Astrocyte (in vitro differentiated cells and primary cell): ENCODE results near the gene FKBP1B. TPM values are rescaled to one million over a fixed set of nuclear protein-coding genes. Genes with fewer than 3 reads are reported as not detected.
"Not testable (repeated sequence)": the region's sequence is repeated elsewhere in the genome, so short reads cannot be mapped to it uniquely, and the experiment has no call there.

Experiments used
- DNase-seq: peaks from one replicate; pipeline ENCODE4 v3.0.0-alpha.2; 2010; ENCODE audit warnings: low read depth
- FAIRE-seq: peaks from 2 replicates; lab custom pipeline; 2011; peaks lifted over from hg19 to GRCh38; lab: Jason Lieb, UNC
- H2AFZ ChIP-seq: 2 replicates; pipeline ENCODE4 v1.6.0; 2012; ENCODE audit warnings: low read depth, low read length, inconsistent platforms
- H3K27ac ChIP-seq: 2 replicates; pipeline ENCODE4 v1.5.1; 2011; ENCODE audit warnings: low read depth, low read length, inconsistent platforms
- H3K27me3 ChIP-seq: 2 replicates; pipeline ENCODE4 v1.6.0; 2011; ENCODE audit warnings: low read length, inconsistent platforms; ENCODE audit not compliant: insufficient read depth
- H3K36me3 ChIP-seq: 2 replicates; pipeline ENCODE4 v1.5.1; 2011; ENCODE audit warnings: low read length, inconsistent platforms; ENCODE audit not compliant: insufficient read depth
- H3K4me1 ChIP-seq: 2 replicates; pipeline ENCODE4 v1.5.1; 2011; ENCODE audit warnings: low read length, inconsistent platforms; ENCODE audit not compliant: insufficient read depth
- H3K4me2 ChIP-seq: 2 replicates; pipeline ENCODE4 v1.6.0; 2012; ENCODE audit warnings: low read length, inconsistent platforms
- H3K4me3 ChIP-seq: 2 replicates; pipeline ENCODE4 v1.5.1; 2011; ENCODE audit warnings: low read depth, mild to moderate bottlenecking, low read length, inconsistent platforms; ENCODE audit not compliant: insufficient read depth
- H3K79me2 ChIP-seq: 2 replicates; pipeline ENCODE4 v1.6.0; 2012; ENCODE audit warnings: mild to moderate bottlenecking, low read length, inconsistent platforms; ENCODE audit not compliant: insufficient read depth
- H3K9ac ChIP-seq: 2 replicates; pipeline ENCODE4 v1.6.0; 2012; ENCODE audit warnings: mild to moderate bottlenecking, low read length, inconsistent platforms
- H3K9me3 ChIP-seq: 2 replicates; pipeline ENCODE4 v1.5.1; 2012; ENCODE audit warnings: low read depth, mild to moderate bottlenecking, low read length, inconsistent platforms; ENCODE audit not compliant: insufficient read depth
- H4K20me1 ChIP-seq: 2 replicates; pipeline ENCODE4 v1.6.0; 2012; ENCODE audit warnings: low read length, inconsistent platforms; ENCODE audit not compliant: insufficient read depth
- H3K27ac Mint-ChIP-seq: one replicate; pipeline ENCODE4 v1.8.0; 2021; ENCODE audit warnings: mild to moderate bottlenecking, mixed read lengths; ENCODE audit not compliant: unreplicated experiment
- H3K27me3 Mint-ChIP-seq: one replicate; pipeline ENCODE4 v1.8.0; 2021; ENCODE audit warnings: low read depth, mixed read lengths; ENCODE audit not compliant: unreplicated experiment
- H3K36me3 Mint-ChIP-seq: one replicate; pipeline ENCODE4 v1.8.0; 2021; ENCODE audit warnings: low read depth, mixed read lengths; ENCODE audit not compliant: unreplicated experiment
- H3K4me1 Mint-ChIP-seq: one replicate; pipeline ENCODE4 v1.8.0; 2021; ENCODE audit warnings: low read depth, mixed read lengths; ENCODE audit not compliant: unreplicated experiment
- H3K4me3 Mint-ChIP-seq: one replicate; pipeline ENCODE4 v1.8.0; 2021; ENCODE audit warnings: mild to moderate bottlenecking, moderate library complexity, mixed read lengths; ENCODE audit not compliant: unreplicated experiment
- H3K9me3 Mint-ChIP-seq: one replicate; pipeline ENCODE4 v1.8.0; 2021; ENCODE audit warnings: mild to moderate bottlenecking, mixed read lengths; ENCODE audit not compliant: unreplicated experiment
- CTCF ChIP-seq: IDR thresholded peaks from 2 replicates; pipeline ENCODE4 v1.5.1; 2011; ENCODE audit warnings: low read depth, mild to moderate bottlenecking, inconsistent platforms, low read length, moderate library complexity; ENCODE audit not compliant: insufficient read depth
- EZH2 ChIP-seq: IDR thresholded peaks from 2 replicates; pipeline ENCODE4 v1.6.1; 2012; ENCODE audit warnings: mild to moderate bottlenecking, low read length, inconsistent platforms; ENCODE audit not compliant: insufficient read depth
- total RNA-seq: library from RNA; stranded (reverse); gene quantifications from 2 replicates; pipeline ENCODE4 v1.2.1, GENCODE V29; 2021

FKBP1B gene
- total RNA-seq, 1 donor from 2014 or later = 19.4 TPM

- Mint-ChIP-seq H3K27ac (no peak overlapping the region), H3K4me3 (no peak overlapping the region), H3K4me1 (peaks cover 7% of the 10 kb centered on the region), H3K9me3 (no peaks in the 10 kb centered on the region), H3K36me3 (no peaks in the 10 kb centered on the region), H3K27me3 (peaks cover 12% of the 10 kb centered on the region)
- Histone ChIP-seq H3K27me3 (peaks cover 10% of the 10 kb centered on the region), H3K9me3 (no peaks in the 10 kb centered on the region), H3K4me1 (peaks cover 22% of the 10 kb centered on the region), H3K36me3 (no peaks in the 10 kb centered on the region), H4K20me1 (no peaks in the 10 kb centered on the region), H3K27ac (no peak overlapping the region), H2AFZ (no peak overlapping the region), H3K79me2 (no peaks in the 10 kb centered on the region), H3K4me2 (no peak overlapping the region), H3K4me3 (no peak overlapping the region), H3K9ac (no peak overlapping the region)
- DNase-seq = no peak
- FAIRE-seq = no peak
- TF ChIP-seq CTCF = no peak
- no peak for TF ChIP-seq EZH2
Measured at GRCh38 chr2:24011250-24012104, 38.1 kb upstream of the FKBP1B start.

DNA sequence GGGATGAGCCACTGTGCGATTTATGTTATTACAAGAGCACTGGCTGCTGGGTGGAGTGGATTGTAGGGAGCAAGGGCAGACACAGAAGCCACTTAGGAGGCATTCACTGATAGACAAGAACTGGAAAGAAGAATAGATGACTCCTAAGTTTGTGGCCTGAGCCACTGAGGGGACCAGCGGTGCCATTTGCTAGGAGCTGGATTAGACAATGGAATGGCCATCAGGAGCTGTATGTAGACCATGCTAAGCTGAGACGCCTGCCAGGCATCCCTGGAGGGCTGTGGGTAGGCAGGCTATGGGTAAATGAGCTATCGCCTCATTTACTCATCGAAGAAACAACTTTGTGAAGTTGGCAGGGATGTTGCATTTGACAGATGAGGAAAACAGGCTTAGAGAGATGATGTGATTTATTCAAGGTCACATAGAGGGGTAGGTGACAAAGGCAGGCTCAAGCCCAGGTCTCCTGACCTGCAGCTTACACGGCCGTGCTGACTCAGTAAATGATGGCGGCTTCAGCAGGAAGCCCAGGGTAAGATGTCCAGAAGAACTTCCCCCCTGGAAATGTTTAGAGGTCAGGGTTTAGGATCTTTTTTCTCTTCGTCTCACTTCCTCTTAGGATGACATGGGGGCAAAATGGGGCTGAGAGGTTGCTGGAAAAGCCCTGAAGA, 36.9 kb upstream of the FKBP1B start:
- no peak overlapping the region for H3K4me3 Mint-ChIP-seq
- no peaks in the 10 kb centered on the region for H3K36me3 ChIP-seq
- H3K27me3 ChIP-seq = peaks cover 10% of the 10 kb centered on the region
- FAIRE-seq (no peak), DNase-seq (no peak)
- peaks cover 24% of the 10 kb centered on the region for H3K4me1 ChIP-seq
- no peak overlapping the region for H2AFZ ChIP-seq
- H3K4me2 ChIP-seq = no peak overlapping the region
- no peak overlapping the region for H3K9ac ChIP-seq
- H3K4me1 Mint-ChIP-seq = peaks cover 7% of the 10 kb centered on the region
- TF ChIP-seq EZH2 = no peak
- no peak for TF ChIP-seq CTCF
- H3K27ac Mint-ChIP-seq = no peak overlapping the region
- H3K79me2 ChIP-seq = no peaks in the 10 kb centered on the region
- peaks cover 12% of the 10 kb centered on the region for H3K27me3 Mint-ChIP-seq
- H3K27ac ChIP-seq = no peak overlapping the region
- no peaks in the 10 kb centered on the region for H3K36me3 Mint-ChIP-seq
- no peak overlapping the region for H3K4me3 ChIP-seq
- H4K20me1 ChIP-seq = no peaks in the 10 kb centered on the region
- H3K9me3 Mint-ChIP-seq = no peaks in the 10 kb centered on the region
- no peaks in the 10 kb centered on the region for H3K9me3 ChIP-seq

DNA sequence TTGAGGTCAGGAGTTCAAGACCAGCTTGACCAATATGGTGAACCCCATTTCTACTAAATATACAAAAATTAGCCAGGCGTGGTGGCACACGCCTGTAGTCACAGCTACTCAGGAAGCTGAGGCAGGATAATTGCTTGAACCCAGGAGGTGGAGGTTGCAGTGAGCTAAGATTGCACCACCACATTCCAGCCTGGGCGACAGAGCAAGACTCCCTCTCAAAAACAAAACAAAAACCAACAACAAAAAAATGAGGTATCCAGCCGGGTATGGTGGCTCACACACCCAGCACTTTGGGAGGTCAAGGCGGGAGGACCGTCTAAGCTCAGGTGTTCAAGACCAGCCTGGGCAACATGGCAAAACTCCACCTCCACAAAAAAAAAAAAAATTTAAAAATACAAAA, 34.6 kb upstream of the FKBP1B start:
- not testable (repeated sequence) for H3K9me3 Mint-ChIP-seq, H3K4me1 Mint-ChIP-seq, H3K9me3 ChIP-seq, FAIRE-seq, H3K27ac Mint-ChIP-seq, H3K4me3 Mint-ChIP-seq, H3K27me3 Mint-ChIP-seq, H4K20me1 ChIP-seq, DNase-seq, H3K36me3 ChIP-seq, H3K27me3 ChIP-seq, H3K36me3 Mint-ChIP-seq, H2AFZ ChIP-seq, H3K79me2 ChIP-seq, H3K9ac ChIP-seq, H3K4me3 ChIP-seq
- H3K4me1 ChIP-seq = peaks cover 18% of the 10 kb centered on the region
- H3K27ac ChIP-seq = peak overlapping the region; percentile 50
- peak overlapping the region; percentile 75 for H3K4me2 ChIP-seq
